HG02642 (cell line): Measurements from ENCODE around the gene PPEF2.

Experiments used
- ATAC-seq: cut with Tn5 transposase; IDR thresholded peaks from one replicate; pipeline ENCODE4 v1.9.1; 2021; ENCODE audit warnings: mild to moderate bottlenecking; ENCODE audit not compliant: unreplicated experiment, poor library complexity

The PPEF2 gene

GRCh38 chr4:75904076-75904475, 1.8 kb upstream of the PPEF2 start:
- no peak for ATAC-seq

GRCh38 chr4:75898536-75898935, 3.7 kb downstream of the PPEF2 start:
- ATAC-seq = no peak

GRCh38 chr4:75895744-75896314, 6.4 kb downstream of the PPEF2 start:
- no peak for ATAC-seq

GRCh38 chr4:75892508-75892907, 9.7 kb downstream of the PPEF2 start:
- ATAC-seq = no peak

GRCh38 chr4:75891611-75892010, 10.6 kb downstream of the PPEF2 start:
- ATAC-seq = no peak

GRCh38 chr4:75889537-75890199, 12.6 kb downstream of the PPEF2 start:
- no peak for ATAC-seq

- ATAC-seq = no peak
These were observed 16.1 kb downstream of the PPEF2 start for GRCh38 chr4:75886104-75886503.

GRCh38 chr4:75881476-75881875, 20.8 kb downstream of the PPEF2 start:
- ATAC-seq = no peak

GRCh38 chr4:75880278-75880677, 22.0 kb downstream of the PPEF2 start:
- ATAC-seq = no peak

GRCh38 chr4:75878246-75878756, 24.0 kb downstream of the PPEF2 start:
- no peak for ATAC-seq

GRCh38 chr4:75876218-75876617, 26.0 kb downstream of the PPEF2 start:
- ATAC-seq = no peak

- ATAC-seq = no peak
These were observed 33.2 kb downstream of the PPEF2 start for GRCh38 chr4:75869100-75869499.

GRCh38 chr4:75867130-75867529, 35.1 kb downstream of the PPEF2 start:
- no peak for ATAC-seq

GRCh38 chr4:75860606-75861005, 41.6 kb downstream of the PPEF2 start:
- no peak for ATAC-seq

GRCh38 chr4:75858721-75859120, 43.5 kb downstream of the PPEF2 start:
- ATAC-seq = no peak

GRCh38 chr4:75849461-75849860, 52.8 kb downstream of the PPEF2 start:
- ATAC-seq = no peak

GRCh38 chr4:75848891-75849290, 53.4 kb downstream of the PPEF2 start:
- no peak for ATAC-seq

- peak; percentile 75 for ATAC-seq
These were observed 54.0 kb downstream of the PPEF2 start for GRCh38 chr4:75848171-75848760.

GRCh38 chr4:75845992-75846391, 56.3 kb downstream of the PPEF2 start:
- ATAC-seq = no peak

GRCh38 chr4:75844151-75844662, 58.0 kb downstream of the PPEF2 start:
- ATAC-seq = no peak

GRCh38 chr4:75843596-75843995, 58.7 kb downstream of the PPEF2 start:
- ATAC-seq = no peak
